ENCODE data around the gene NCMAP. TPM values are rescaled to one million over a fixed set of nuclear protein-coding genes. Genes with fewer than 3 reads are reported as not detected.

Gene NCMAP
- total and polyA plus RNA-seq, 7 donors: 0.04 to 0.14 (median 0.06) TPM; not detected in 4

GRCh38 chr1:24643363-24644099 is 87.6 kb downstream of the NCMAP start:
- H3K36me3 ChIP-seq (ENCODE audit: insufficient read depth in 1 of 2, low read depth in 1 of 2): peaks cover 3 to 30% of the 10 kb centered on the region in 2 donors
- ATAC-seq (peak; percentile 20 to 57 (median 36)), DNase-seq (no peak)
- H3K4me3 ChIP-seq: peak overlapping the region; percentile 86
- H3K9me3 ChIP-seq: no peaks in the 10 kb centered on the region
- intact Hi-C loops (cut with DNase I): loop anchor here in 1 of 2 donors (5.0 kb wide), 1 partner anchor 589 kb away; the partner anchor contains the start of gene SYF2
- H3K4me1 ChIP-seq: peaks cover 20% of the 10 kb centered on the region
- TF ChIP-seq, protein P1, sequence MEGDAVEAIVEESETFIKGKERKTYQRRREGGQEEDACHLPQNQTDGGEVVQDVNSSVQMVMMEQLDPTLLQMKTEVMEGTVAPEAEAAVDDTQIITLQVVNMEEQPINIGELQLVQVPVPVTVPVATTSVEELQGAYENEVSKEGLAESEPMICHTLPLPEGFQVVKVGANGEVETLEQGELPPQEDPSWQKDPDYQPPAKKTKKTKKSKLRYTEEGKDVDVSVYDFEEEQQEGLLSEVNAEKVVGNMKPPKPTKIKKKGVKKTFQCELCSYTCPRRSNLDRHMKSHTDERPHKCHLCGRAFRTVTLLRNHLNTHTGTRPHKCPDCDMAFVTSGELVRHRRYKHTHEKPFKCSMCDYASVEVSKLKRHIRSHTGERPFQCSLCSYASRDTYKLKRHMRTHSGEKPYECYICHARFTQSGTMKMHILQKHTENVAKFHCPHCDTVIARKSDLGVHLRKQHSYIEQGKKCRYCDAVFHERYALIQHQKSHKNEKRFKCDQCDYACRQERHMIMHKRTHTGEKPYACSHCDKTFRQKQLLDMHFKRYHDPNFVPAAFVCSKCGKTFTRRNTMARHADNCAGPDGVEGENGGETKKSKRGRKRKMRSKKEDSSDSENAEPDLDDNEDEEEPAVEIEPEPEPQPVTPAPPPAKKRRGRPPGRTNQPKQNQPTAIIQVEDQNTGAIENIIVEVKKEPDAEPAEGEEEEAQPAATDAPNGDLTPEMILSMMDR (IDR thresholded peaks at IDR 0.05): no peak
- H3K27me3 ChIP-seq (ENCODE audit: insufficient read depth in 3 of 3, low read length in 2 of 3): no peaks in the 10 kb centered on the region
- WGBS, 3 donors: 0% methylated on average over 36 to 52 of the region's 53 CpGs
- peak overlapping the region; percentile 99 for H3K27ac ChIP-seq

GRCh38 chr1:24644100-24644384 is 88.2 kb downstream of the NCMAP start:
- H3K4me3 ChIP-seq: peak overlapping the region; percentile 86
- peaks cover 6 to 35% of the 10 kb centered on the region in 2 donors for H3K36me3 ChIP-seq (ENCODE audit: insufficient read depth in 1 of 2, low read depth in 1 of 2)
- 0 to 1% (median 0%) methylated on average over 9 of the region's 9 CpGs for WGBS, 3 donors
- TF ChIP-seq, protein P1 (IDR thresholded peaks at IDR 0.05): no peak
- H3K4me1 ChIP-seq: peaks cover 20% of the 10 kb centered on the region
- H3K9me3 ChIP-seq: no peaks in the 10 kb centered on the region
- no peaks in the 10 kb centered on the region for H3K27me3 ChIP-seq (ENCODE audit: insufficient read depth in 3 of 3, low read length in 2 of 3)
- no peak for DNase-seq
- intact Hi-C loops (cut with DNase I): loop anchor here in 1 of 2 donors (5.0 kb wide), 1 partner anchor 588 kb away; the partner anchor contains the start of gene SYF2
- H3K27ac ChIP-seq: peak overlapping the region; percentile 99
- ATAC-seq: no peak

GRCh38 chr1:24648919-24649318 is 93.0 kb downstream of the NCMAP start:
- Histone ChIP-seq H3K4me3 (no peak overlapping the region), H3K4me1 (peaks cover 14% of the 10 kb centered on the region), H3K9me3 (no peaks in the 10 kb centered on the region), H3K27ac (no peak overlapping the region), H3K27me3 (ENCODE audit: insufficient read depth in 3 of 3, low read length in 2 of 3) (no peaks in the 10 kb centered on the region), H3K36me3 (ENCODE audit: insufficient read depth in 1 of 2, low read depth in 1 of 2) (peaks cover 10 to 84% of the 10 kb centered on the region in 2 donors)
- 94 to 96% (median 96%) methylated on average over 5 of the region's 5 CpGs for WGBS, 3 donors
- TF ChIP-seq, protein P1 (IDR thresholded peaks at IDR 0.05): no peak
- ATAC-seq: no peak
- intact Hi-C loops (cut with DNase I): no loop called here
- DNase-seq: no peak

- 89 to 93% (median 92%) methylated on average over 13 of the region's 13 CpGs for WGBS, 3 donors
- H3K27ac ChIP-seq: no peak overlapping the region
Observed at GRCh38 chr1:24652382-24652781, 96.5 kb downstream of the NCMAP start.

More at GRCh38 chr1:24652382-24652781, 96.5 kb downstream of the NCMAP start:
- Histone ChIP-seq H3K4me1 (no peaks in the 10 kb centered on the region), H3K9me3 (no peaks in the 10 kb centered on the region), H3K27me3 (ENCODE audit: insufficient read depth in 3 of 3, low read length in 2 of 3) (no peaks in the 10 kb centered on the region), H3K4me3 (no peak overlapping the region), H3K36me3 (ENCODE audit: insufficient read depth in 1 of 2, low read depth in 1 of 2) (peaks cover 18 to 100% of the 10 kb centered on the region in 2 donors)
- ATAC-seq (no peak), DNase-seq (no peak)
- intact Hi-C loops (cut with DNase I): loop anchor here in 1 of 2 donors (10.0 kb wide), 1 partner anchor 572 kb away; no protein-coding TSS in a partner anchor
- TF ChIP-seq, protein P1 (IDR thresholded peaks at IDR 0.05): no peak

Data from psoas muscle (tissue), 8 donors.